Spleen (tissue), 7 donors: ENCODE results near the gene ANGPTL2.

Experiments
- POLR2AphosphoS5 ChIP-seq, 3 donors: sonication (generic); formaldehyde crosslinking; IDR thresholded peaks; one replicate each; pipeline ENCODE4 v1.5.1; 2017; ENCODE audit warnings: antibody characterized with exemption in 3 of 3
- TF ChIP-seq, protein P1 (sequence below), 11 experiments: fragments of 200-600 bp in 7 of 11; fragments of 450-650 bp in 4 of 11; sonication (generic) in 4 of 11; IDR thresholded peaks in 8 of 11; conservative IDR thresholded peaks in 3 of 11; 1 replicate in 7 of 11; 2 replicates in 4 of 11; pipeline versions ENCODE4 v1.4.0 to v1.8.0; 2016 to 2021; ENCODE audit warnings: antibody characterized with exemption in 11 of 11, inconsistent platforms in 4 of 11, mild to moderate bottlenecking in 1 of 11
- donor health status: DM: no; HTN: no; CAD: no; lungs with moderate emphysema.
- donor health status: DM: no; HTN: no; CAD: no.
- donor health status: DM: no; HTN: no; CAD: no.

- TF ChIP-seq, protein P1, sequence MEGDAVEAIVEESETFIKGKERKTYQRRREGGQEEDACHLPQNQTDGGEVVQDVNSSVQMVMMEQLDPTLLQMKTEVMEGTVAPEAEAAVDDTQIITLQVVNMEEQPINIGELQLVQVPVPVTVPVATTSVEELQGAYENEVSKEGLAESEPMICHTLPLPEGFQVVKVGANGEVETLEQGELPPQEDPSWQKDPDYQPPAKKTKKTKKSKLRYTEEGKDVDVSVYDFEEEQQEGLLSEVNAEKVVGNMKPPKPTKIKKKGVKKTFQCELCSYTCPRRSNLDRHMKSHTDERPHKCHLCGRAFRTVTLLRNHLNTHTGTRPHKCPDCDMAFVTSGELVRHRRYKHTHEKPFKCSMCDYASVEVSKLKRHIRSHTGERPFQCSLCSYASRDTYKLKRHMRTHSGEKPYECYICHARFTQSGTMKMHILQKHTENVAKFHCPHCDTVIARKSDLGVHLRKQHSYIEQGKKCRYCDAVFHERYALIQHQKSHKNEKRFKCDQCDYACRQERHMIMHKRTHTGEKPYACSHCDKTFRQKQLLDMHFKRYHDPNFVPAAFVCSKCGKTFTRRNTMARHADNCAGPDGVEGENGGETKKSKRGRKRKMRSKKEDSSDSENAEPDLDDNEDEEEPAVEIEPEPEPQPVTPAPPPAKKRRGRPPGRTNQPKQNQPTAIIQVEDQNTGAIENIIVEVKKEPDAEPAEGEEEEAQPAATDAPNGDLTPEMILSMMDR (IDR thresholded peaks at IDR 0.05 in 8 of 11, conservative IDR thresholded peaks at IDR 0.05 in 3 of 11) = no peak
- TF ChIP-seq POLR2AphosphoS5 (IDR thresholded peaks at IDR 0.05) = no peak
Observed at GRCh38 chr9:127097683-127098082, 24.8 kb downstream of the ANGPTL2 start.
